ENCODE measurements around the gene ATP2B2.
"Not testable (repeated sequence)": the region's sequence is repeated elsewhere in the genome, so short reads cannot be mapped to it uniquely, and the experiment has no call there.

ATP2B2 gene

GRCh38 chr3:10300087-10300486, 205.3 kb downstream of the ATP2B2 start:
- no peak overlapping the region for H3K4me3 Mint-ChIP-seq
- ATAC-seq (ENCODE audit: low read depth) (no peak), DNase-seq (ENCODE audit: low spot score in 2 of 2) (no peak)
- peaks cover 10% of the 10 kb centered on the region for H3K4me1 Mint-ChIP-seq
- H3K27me3 Mint-ChIP-seq, result no peaks in the 10 kb centered on the region
- peaks cover 20% of the 10 kb centered on the region for H3K36me3 Mint-ChIP-seq
- H3K9me3 Mint-ChIP-seq, result no peaks in the 10 kb centered on the region
- H3K27ac Mint-ChIP-seq, result peak overlapping the region; percentile 74

- Mint-ChIP-seq H3K9me3 (no peaks in the 10 kb centered on the region), H3K27ac (peak overlapping the region; percentile 74), H3K4me3 (no peak overlapping the region), H3K27me3 (no peaks in the 10 kb centered on the region), H3K4me1 (peaks cover 12% of the 10 kb centered on the region), H3K36me3 (peaks cover 18% of the 10 kb centered on the region)
- no peak for DNase-seq (ENCODE audit: low spot score in 2 of 2)
- peak; percentile 38 for ATAC-seq (ENCODE audit: low read depth)
Observed at GRCh38 chr3:10299679-10300078, 205.7 kb downstream of the ATP2B2 start.

DNA sequence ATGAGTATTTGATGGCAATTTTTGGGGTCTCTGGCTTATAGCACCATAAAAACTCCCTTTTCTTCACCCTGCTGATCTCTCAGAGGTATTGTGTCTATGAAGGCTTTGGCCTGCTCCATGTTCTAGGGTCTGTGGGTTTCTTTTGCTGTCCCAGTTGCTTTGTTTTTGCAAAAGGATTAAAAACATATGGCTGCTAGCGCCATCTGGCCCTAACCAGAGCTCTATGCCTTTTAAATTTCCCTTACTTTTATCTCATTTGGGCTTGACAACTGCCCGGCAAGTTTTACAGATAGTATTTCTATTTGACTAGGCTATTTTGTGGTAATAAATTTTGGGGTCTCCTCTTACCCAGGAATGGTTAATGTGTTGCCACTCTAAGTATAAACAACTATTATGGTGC, 206.2 kb downstream of the ATP2B2 start:
- H3K4me3 Mint-ChIP-seq, result no peak overlapping the region
- H3K4me1 Mint-ChIP-seq, result peaks cover 15% of the 10 kb centered on the region
- DNase-seq (ENCODE audit: low spot score in 2 of 2), result no peak
- no peaks in the 10 kb centered on the region for H3K9me3 Mint-ChIP-seq
- peak overlapping the region; percentile 74 for H3K27ac Mint-ChIP-seq
- H3K27me3 Mint-ChIP-seq, result no peaks in the 10 kb centered on the region
- ATAC-seq (ENCODE audit: low read depth), result no peak
- peaks cover 18% of the 10 kb centered on the region for H3K36me3 Mint-ChIP-seq

DNA sequence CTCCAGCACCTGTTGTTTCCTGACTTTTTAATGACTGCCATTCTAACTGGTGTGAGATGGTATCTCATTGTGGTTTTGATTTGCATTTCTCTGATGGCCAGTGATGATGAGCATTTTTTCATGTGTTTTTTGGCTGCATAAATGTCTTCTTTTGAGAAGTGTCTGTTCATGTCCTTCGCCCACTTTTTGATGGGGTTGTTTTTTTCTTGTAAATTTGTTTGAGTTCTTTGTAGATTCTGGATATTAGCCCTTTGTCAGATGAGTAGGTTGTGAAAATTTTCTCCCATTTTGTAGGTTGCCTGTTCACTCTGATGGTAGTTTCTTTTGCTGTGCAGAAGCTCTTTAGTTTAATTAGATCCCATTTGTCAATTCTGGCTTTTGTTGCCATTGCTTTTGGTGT, 207.3 kb downstream of the ATP2B2 start:
- not testable (repeated sequence) for H3K4me3 Mint-ChIP-seq; H3K27ac Mint-ChIP-seq; H3K9me3 Mint-ChIP-seq; DNase-seq (ENCODE audit: low spot score in 2 of 2); H3K27me3 Mint-ChIP-seq; ATAC-seq (ENCODE audit: low read depth)
- peaks cover 17% of the 10 kb centered on the region for H3K4me1 Mint-ChIP-seq
- peaks cover 18% of the 10 kb centered on the region for H3K36me3 Mint-ChIP-seq

DNA sequence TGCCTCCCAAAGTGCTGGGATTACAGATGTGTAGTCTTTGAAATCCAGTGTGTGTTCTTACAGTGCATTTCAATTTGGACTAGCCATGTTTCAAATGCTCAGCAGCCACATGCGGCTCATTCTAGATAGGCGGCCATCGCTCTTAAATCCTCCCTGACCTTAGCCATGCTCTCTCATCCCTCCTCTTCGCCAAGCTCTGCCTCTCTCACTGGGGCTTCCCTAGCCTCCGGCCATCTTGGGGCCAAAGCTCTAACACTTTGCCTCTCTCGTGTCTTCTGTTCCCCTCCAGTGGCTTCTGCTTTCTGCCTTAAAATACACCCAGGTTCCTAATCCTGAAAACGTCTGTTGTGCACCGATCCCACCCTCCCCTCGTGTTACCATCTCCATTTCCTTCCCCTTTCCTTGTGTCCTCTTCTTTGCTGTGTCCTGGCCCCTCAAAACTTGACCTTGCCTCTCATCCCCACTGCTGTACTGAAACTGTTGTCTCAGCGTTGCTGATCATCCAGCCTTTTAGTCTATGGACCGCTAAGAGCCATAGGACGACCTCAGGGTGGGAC, 211.3 kb downstream of the ATP2B2 start:
- ATAC-seq (ENCODE audit: low read depth), result no peak
- Mint-ChIP-seq H3K27me3 (no peaks in the 10 kb centered on the region), H3K36me3 (peaks cover 7% of the 10 kb centered on the region), H3K27ac (peak overlapping the region; percentile 7), H3K4me3 (peak overlapping the region; percentile 11), H3K4me1 (peaks cover 20% of the 10 kb centered on the region), H3K9me3 (no peaks in the 10 kb centered on the region)
- no peak for DNase-seq (ENCODE audit: low spot score in 2 of 2)

DNA sequence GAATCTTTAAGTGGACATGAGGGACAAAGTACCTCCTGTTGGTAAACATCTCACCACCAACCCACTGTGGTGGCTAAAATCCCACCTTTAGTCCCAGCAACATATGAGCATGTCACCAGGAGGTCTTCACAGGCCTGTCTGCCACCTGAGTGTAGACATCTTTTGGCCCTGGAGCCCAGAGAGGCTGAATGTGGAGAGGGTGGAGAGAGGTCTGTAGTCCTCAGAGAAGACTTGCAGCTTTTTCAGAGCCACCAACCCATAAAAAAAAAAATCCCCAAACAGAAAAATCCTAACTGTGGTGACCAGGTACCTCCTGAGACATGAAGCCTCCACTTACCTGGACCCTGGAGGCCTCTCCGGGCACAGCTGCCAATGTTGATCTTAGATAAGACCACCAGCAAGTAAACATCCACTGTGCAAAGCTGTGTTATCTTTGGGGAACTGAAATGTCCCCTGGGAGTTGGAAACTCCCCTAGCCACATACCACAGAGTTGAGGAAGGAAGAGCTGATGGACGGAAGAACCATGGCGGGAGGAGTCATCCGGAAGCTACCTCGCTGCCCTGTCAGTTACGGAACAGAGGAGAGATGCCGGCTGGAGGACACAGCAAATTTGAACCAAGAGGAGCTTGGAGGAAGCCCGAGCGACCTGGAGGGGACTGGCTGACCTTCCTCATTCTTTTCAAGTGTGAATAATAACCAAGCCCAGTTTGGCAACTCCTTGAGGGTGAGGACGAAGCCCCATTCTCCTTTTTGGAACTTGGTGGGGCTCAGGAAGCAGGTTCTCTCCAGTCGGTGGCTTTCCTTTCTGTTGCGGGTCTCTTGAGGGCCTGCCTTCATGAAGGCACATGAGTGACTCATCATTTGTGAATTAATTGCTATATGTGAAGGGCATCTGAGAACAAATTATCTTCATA, 212.6 kb downstream of the ATP2B2 start, which contains the start of gene GHRL:
GHRL (minus strand) TSS at position 443 of the 915 bp plus-strand sequence. CDS start 2,767 bp downstream, outside the sequence.
- Mint-ChIP-seq H3K27ac (peak within 1 kb of the TSS; percentile 76), H3K4me1 (peaks cover 20% of the 10 kb centered on the region), H3K9me3 (no peaks in the 10 kb centered on the region), H3K4me3 (peak within 1 kb of the TSS; percentile 73), H3K27me3 (no peaks in the 10 kb centered on the region), H3K36me3 (peaks cover 7% of the 10 kb centered on the region)
- DNase-seq (ENCODE audit: low spot score in 2 of 2) (peak; percentile 59 to 72), ATAC-seq (ENCODE audit: low read depth) (peak; percentile 97)

- DNase-seq (ENCODE audit: low spot score in 2 of 2) (no peak), ATAC-seq (ENCODE audit: low read depth) (no peak)
- Mint-ChIP-seq H3K27ac (peak overlapping the region; percentile 76), H3K9me3 (no peaks in the 10 kb centered on the region), H3K27me3 (no peaks in the 10 kb centered on the region), H3K4me1 (peaks cover 20% of the 10 kb centered on the region), H3K4me3 (peak overlapping the region; percentile 73), H3K36me3 (peaks cover 4% of the 10 kb centered on the region)
Observed at GRCh38 chr3:10291641-10292040, 213.7 kb downstream of the ATP2B2 start.

- no peak overlapping the region for H3K27ac Mint-ChIP-seq
- H3K9me3 Mint-ChIP-seq, result no peaks in the 10 kb centered on the region
- H3K36me3 Mint-ChIP-seq, result peaks cover 2% of the 10 kb centered on the region
- DNase-seq (ENCODE audit: low spot score in 2 of 2), result no peak
- no peak overlapping the region for H3K4me3 Mint-ChIP-seq
- H3K27me3 Mint-ChIP-seq, result no peaks in the 10 kb centered on the region
- peaks cover 20% of the 10 kb centered on the region for H3K4me1 Mint-ChIP-seq
- no peak for ATAC-seq (ENCODE audit: low read depth)
Observed at GRCh38 chr3:10290481-10291176, 214.8 kb downstream of the ATP2B2 start.

GRCh38 chr3:10289787-10290355, 215.5 kb downstream of the ATP2B2 start:
- Mint-ChIP-seq H3K27ac (no peak overlapping the region), H3K27me3 (no peaks in the 10 kb centered on the region), H3K4me1 (peaks cover 24% of the 10 kb centered on the region), H3K36me3 (peaks cover 2% of the 10 kb centered on the region), H3K9me3 (no peaks in the 10 kb centered on the region), H3K4me3 (no peak overlapping the region)
- ATAC-seq (ENCODE audit: low read depth), result no peak
- DNase-seq (ENCODE audit: low spot score in 2 of 2), result no peak

DNA sequence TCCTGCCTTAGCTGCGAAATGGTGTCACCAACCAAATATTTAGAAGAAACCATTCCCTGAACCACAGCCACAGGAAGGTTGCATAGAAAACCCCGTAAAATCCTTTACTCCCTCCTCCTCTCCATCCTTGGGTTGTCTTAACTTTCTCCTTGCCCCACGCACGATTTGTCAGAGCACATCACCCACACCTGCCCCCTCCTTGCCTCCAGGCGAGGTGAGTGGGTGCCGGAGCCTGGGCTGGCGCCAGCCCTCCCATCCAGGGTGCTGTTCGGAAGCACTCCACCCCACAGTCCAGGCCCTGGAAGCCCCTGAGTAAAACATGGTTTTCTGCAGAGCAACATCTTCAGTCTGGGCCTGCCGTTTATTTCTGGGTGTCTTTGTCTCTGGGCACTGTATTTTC, 216.3 kb downstream of the ATP2B2 start:
- H3K4me1 Mint-ChIP-seq, result peaks cover 27% of the 10 kb centered on the region
- H3K9me3 Mint-ChIP-seq, result no peaks in the 10 kb centered on the region
- H3K27ac Mint-ChIP-seq, result peak overlapping the region; percentile 41
- no peak overlapping the region for H3K4me3 Mint-ChIP-seq
- no peak for ATAC-seq (ENCODE audit: low read depth)
- DNase-seq (ENCODE audit: low spot score in 2 of 2), result no peak
- H3K36me3 Mint-ChIP-seq, result peaks cover 2% of the 10 kb centered on the region
- H3K27me3 Mint-ChIP-seq, result no peaks in the 10 kb centered on the region

GRCh38 chr3:10288575-10288960, 216.8 kb downstream of the ATP2B2 start:
- ATAC-seq (ENCODE audit: low read depth) (no peak), DNase-seq (ENCODE audit: low spot score in 2 of 2) (no peak)
- H3K4me3 Mint-ChIP-seq, result no peak overlapping the region
- H3K27me3 Mint-ChIP-seq, result no peaks in the 10 kb centered on the region
- no peaks in the 10 kb centered on the region for H3K9me3 Mint-ChIP-seq
- no peak overlapping the region for H3K27ac Mint-ChIP-seq
- peaks cover 26% of the 10 kb centered on the region for H3K4me1 Mint-ChIP-seq
- H3K36me3 Mint-ChIP-seq, result peaks cover 2% of the 10 kb centered on the region

GRCh38 chr3:10287936-10288574, 217.3 kb downstream of the ATP2B2 start:
- DNase-seq (ENCODE audit: low spot score in 2 of 2), result no peak
- H3K27me3 Mint-ChIP-seq, result no peaks in the 10 kb centered on the region
- H3K4me3 Mint-ChIP-seq, result no peak overlapping the region
- no peak for ATAC-seq (ENCODE audit: low read depth)
- peaks cover 2% of the 10 kb centered on the region for H3K36me3 Mint-ChIP-seq
- no peak overlapping the region for H3K27ac Mint-ChIP-seq
- H3K9me3 Mint-ChIP-seq, result no peaks in the 10 kb centered on the region
- peaks cover 26% of the 10 kb centered on the region for H3K4me1 Mint-ChIP-seq

- DNase-seq (ENCODE audit: low spot score in 2 of 2) (peak; percentile 27 to 34), ATAC-seq (ENCODE audit: low read depth) (peak; percentile 53)
- Mint-ChIP-seq H3K4me1 (peaks cover 16% of the 10 kb centered on the region), H3K9me3 (no peaks in the 10 kb centered on the region), H3K27ac (no peak overlapping the region), H3K4me3 (no peak overlapping the region), H3K27me3 (no peaks in the 10 kb centered on the region), H3K36me3 (peaks cover 5% of the 10 kb centered on the region)
Observed at GRCh38 chr3:10286596-10287295, 218.6 kb downstream of the ATP2B2 start.

All from memory B cell (primary cell).